ENCODE results near the gene SLC4A5.

The SLC4A5 gene

DNA sequence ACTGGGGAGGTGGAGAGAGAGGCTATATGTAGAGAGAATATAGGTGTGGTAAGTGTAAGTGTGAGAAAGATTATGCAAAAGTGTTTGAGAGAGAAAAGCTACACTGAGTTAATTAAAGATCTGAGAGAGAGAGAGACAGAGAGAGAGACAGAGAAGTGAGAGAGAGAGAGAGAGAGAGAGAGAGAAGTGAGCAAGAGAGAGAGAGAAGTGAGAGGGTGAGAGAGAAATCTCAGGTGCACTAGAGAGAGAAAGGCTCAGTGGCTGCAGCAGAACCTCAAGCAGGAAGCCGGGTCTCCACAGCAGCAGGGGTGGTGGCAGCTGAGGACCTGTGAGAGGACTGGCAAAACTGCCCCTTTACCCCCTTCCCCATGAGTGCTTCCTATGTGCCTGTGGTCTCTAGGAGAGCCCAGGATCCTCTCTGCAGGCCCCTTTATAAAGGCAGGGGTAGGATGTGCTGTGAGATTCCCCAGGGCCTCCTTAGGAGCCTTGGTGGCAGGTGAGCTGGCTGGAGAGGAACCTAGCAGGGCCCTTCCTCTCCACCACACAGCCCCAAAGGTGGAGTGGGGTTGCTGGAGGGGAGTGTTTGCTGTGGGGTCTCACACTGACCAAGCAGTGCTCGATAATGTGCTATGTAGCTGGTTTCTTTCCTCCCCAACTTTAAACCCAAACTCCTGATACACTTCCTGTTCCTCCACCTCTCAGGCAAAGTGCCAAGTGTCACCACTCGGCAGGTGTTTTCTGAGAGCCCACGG is 52.6 kb downstream of the SLC4A5 start:
- H3K36me3 ChIP-seq (ENCODE audit: control insufficient read depth in 2 of 2, insufficient read depth in 1 of 2, low read length in 2 of 2): no peaks in the 10 kb centered on the region
- ChIA-PET POLR2A (no interaction called here), CTCF (interaction anchor here (0.6 to 2.5 kb wide), 5 partner anchors 10 to 608 kb away, joined by 3 to 12 read pairs (median 3); no protein-coding TSS in a partner anchor)
- H3K4me1 ChIP-seq (ENCODE audit: control insufficient read depth, insufficient read depth, low read length): no peaks in the 10 kb centered on the region
- H3K27ac ChIP-seq (ENCODE audit: extremely low read depth, low read depth, low read length): no peak overlapping the region
- no peaks in the 10 kb centered on the region for H3K9me3 ChIP-seq (ENCODE audit: control insufficient read depth, insufficient read depth, low read depth, low read length)
- TF ChIP-seq PRDM1 (tag by site-specific recombination; IDR thresholded peaks at IDR 0.05) (peak; percentile 61; the same call in 1 of the 2 replicates), ZNF596 (tag by site-specific recombination; IDR thresholded peaks at IDR 0.05) (peak; percentile 85), ZNF776 (tag by site-specific recombination; IDR thresholded peaks at IDR 0.05; ENCODE audit: borderline replicate concordance) (no peak)
- no peak overlapping the region for H3K4me3 ChIP-seq (ENCODE audit: low read depth, low read length)

DNA sequence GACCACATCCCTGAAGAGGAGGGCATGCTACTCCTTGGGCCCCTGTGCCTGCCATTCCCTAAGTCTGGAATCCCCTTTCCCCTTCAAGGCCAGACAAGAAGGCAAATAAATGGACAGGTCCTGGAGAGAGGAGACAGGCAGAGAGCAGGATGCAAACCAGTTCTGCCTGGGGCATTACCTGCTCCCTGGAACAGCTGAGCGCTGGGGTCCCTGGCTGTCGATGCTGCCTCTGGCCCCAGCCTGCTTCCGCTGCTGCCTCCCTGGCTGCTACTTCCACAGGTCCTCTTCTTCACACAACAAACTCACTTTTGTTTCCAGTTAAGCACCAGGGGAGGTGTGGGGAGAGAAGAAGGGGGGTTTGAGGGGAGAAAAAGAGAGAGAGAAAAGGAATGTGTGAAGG is 53.1 kb downstream of the SLC4A5 start:
- CTCF ChIA-PET: interaction anchor here (1.2 to 2.5 kb wide), 2 partner anchors 40 to 45 kb away, joined by 3 to 12 read pairs; no protein-coding TSS in a partner anchor
- Histone ChIP-seq H3K27ac (ENCODE audit: extremely low read depth, low read depth, low read length) (no peak overlapping the region), H3K4me3 (ENCODE audit: low read depth, low read length) (no peak overlapping the region), H3K36me3 (ENCODE audit: control insufficient read depth in 2 of 2, insufficient read depth in 1 of 2, low read length in 2 of 2) (no peaks in the 10 kb centered on the region), H3K9me3 (ENCODE audit: control insufficient read depth, insufficient read depth, low read depth, low read length) (no peaks in the 10 kb centered on the region), H3K4me1 (ENCODE audit: control insufficient read depth, insufficient read depth, low read length) (no peaks in the 10 kb centered on the region)
- POLR2A ChIA-PET: no interaction called here
- no peak for TF ChIP-seq ZNF510 (tag by site-specific recombination; IDR thresholded peaks at IDR 0.05; ENCODE audit: insufficient replicate concordance)
- no peak for TF ChIP-seq SCRT1 (tag by site-specific recombination; IDR thresholded peaks at IDR 0.05; ENCODE audit: borderline replicate concordance)
- TF ChIP-seq, protein P1, sequence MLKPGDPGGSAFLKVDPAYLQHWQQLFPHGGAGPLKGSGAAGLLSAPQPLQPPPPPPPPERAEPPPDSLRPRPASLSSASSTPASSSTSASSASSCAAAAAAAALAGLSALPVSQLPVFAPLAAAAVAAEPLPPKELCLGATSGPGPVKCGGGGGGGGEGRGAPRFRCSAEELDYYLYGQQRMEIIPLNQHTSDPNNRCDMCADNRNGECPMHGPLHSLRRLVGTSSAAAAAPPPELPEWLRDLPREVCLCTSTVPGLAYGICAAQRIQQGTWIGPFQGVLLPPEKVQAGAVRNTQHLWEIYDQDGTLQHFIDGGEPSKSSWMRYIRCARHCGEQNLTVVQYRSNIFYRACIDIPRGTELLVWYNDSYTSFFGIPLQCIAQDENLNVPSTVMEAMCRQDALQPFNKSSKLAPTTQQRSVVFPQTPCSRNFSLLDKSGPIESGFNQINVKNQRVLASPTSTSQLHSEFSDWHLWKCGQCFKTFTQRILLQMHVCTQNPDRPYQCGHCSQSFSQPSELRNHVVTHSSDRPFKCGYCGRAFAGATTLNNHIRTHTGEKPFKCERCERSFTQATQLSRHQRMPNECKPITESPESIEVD (tag by site-specific recombination; IDR thresholded peaks at IDR 0.05): no peak
- TF ChIP-seq ZNF677 (tag by site-specific recombination; IDR thresholded peaks at IDR 0.05): no peak
- TF ChIP-seq ZNF292 (tag by site-specific recombination; IDR thresholded peaks at IDR 0.05; ENCODE audit: borderline replicate concordance, low read depth): no peak
- TF ChIP-seq EGR2 (tag by site-specific recombination; IDR thresholded peaks at IDR 0.05; ENCODE audit: low read depth): no peak
- TF ChIP-seq ZFP37 (tag by site-specific recombination; IDR thresholded peaks at IDR 0.05): no peak
- no peak for TF ChIP-seq ZSCAN23 (tag by site-specific recombination; IDR thresholded peaks at IDR 0.05)
- TF ChIP-seq ZNF707 (tag by site-specific recombination; IDR thresholded peaks at IDR 0.05): no peak
- TF ChIP-seq ZNF623 (tag by site-specific recombination; IDR thresholded peaks at IDR 0.05): no peak

DNA sequence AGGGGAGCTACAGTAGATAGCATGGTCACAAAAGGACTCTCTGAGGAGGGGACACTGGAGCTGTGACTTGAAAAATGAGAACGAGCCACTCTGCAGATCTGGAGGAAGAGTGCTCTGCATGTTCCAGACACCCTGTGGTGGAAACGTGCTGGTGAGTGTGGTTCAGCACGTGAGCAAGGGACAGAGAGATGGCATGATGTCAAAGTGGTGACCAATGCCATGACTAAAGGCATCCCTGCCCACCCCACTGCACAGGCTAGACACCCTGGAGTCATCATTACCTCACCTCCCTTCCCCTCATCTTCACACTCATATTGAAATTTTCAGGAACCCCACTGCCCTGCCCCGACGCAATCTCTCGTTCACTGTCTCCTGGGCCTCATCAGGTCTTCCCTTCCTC is 56.5 kb downstream of the SLC4A5 start:
- ChIA-PET CTCF (interaction anchor here (2.3 kb wide), 1 partner anchor 49 kb away, joined by 6 read pairs; no protein-coding TSS in a partner anchor), POLR2A (no interaction called here)
- Histone ChIP-seq H3K4me1 (ENCODE audit: control insufficient read depth, insufficient read depth, low read length) (no peaks in the 10 kb centered on the region), H3K4me3 (ENCODE audit: low read depth, low read length) (no peak overlapping the region), H3K9me3 (ENCODE audit: control insufficient read depth, insufficient read depth, low read depth, low read length) (no peaks in the 10 kb centered on the region), H3K36me3 (ENCODE audit: control insufficient read depth in 2 of 2, insufficient read depth in 1 of 2, low read length in 2 of 2) (no peaks in the 10 kb centered on the region), H3K27ac (ENCODE audit: extremely low read depth, low read depth, low read length) (no peak overlapping the region)
- TF ChIP-seq ZIC2 (tag by site-specific recombination; IDR thresholded peaks at IDR 0.05) (peak; percentile 57), ZNF202 (tag by site-specific recombination; IDR thresholded peaks at IDR 0.05; ENCODE audit: borderline replicate concordance) (no peak)

Measured in HEK293 (cell line).